OCI-LY1 (cell line): ENCODE data around the gene DNAJC15.

Experiments used
- H2AFZ ChIP-seq: fragments of 200-600 bp; sonication (generic), shearing (Covaris generic); 2 replicates; pipeline ENCODE4 v1.6.0; 2014; ENCODE audit warnings: antibody characterized with exemption, mild to moderate bottlenecking, low read length
- H3F3A ChIP-seq: fragments of 200-600 bp; sonication (generic), shearing (Covaris generic); 2 replicates; pipeline ENCODE4 v1.6.0; 2014; ENCODE audit warnings: mild to moderate bottlenecking, antibody characterized with exemption, low read length, moderate library complexity; ENCODE audit not compliant: insufficient read depth
- H3K27ac ChIP-seq: fragments of 200-600 bp; sonication (generic); 2 replicates; pipeline ENCODE4 v1.5.1; 2014; ENCODE audit warnings: low read length, mixed run types, mild to moderate bottlenecking, low read depth; ENCODE audit not compliant: poor library complexity, severe bottlenecking
- H3K27me3 ChIP-seq: fragments of 200-600 bp; sonication (generic); 2 replicates; pipeline ENCODE4 v1.6.0; 2014; ENCODE audit warnings: antibody characterized with exemption, mild to moderate bottlenecking, low read length, moderate library complexity; ENCODE audit not compliant: insufficient read depth
- H3K36me3 ChIP-seq: fragments of 200-600 bp; sonication (generic); 2 replicates; pipeline ENCODE4 v1.6.1; 2014; ENCODE audit warnings: mild to moderate bottlenecking, antibody characterized with exemption, low read length, moderate library complexity, mixed read lengths; ENCODE audit not compliant: insufficient read depth
- H3K4me1 ChIP-seq: fragments of 200-600 bp; sonication (generic); 2 replicates; pipeline ENCODE4 v1.5.1; 2014; ENCODE audit warnings: mild to moderate bottlenecking, low read length, moderate library complexity; ENCODE audit not compliant: insufficient read depth, severe bottlenecking
- H3K4me2 ChIP-seq: fragments of 200-600 bp; sonication (generic), shearing (Covaris generic); 2 replicates; pipeline ENCODE4 v1.6.1; 2014; ENCODE audit warnings: low read length
- H3K4me3 ChIP-seq: fragments of 200-600 bp; sonication (generic); 2 replicates; pipeline ENCODE4 v1.5.1; 2014; ENCODE audit warnings: low read length, low read depth, mild to moderate bottlenecking, mixed read lengths; ENCODE audit not compliant: poor library complexity, severe bottlenecking
- H3K79me2 ChIP-seq: fragments of 200-600 bp; shearing (Covaris generic); 2 replicates; pipeline ENCODE4 v1.6.1; 2016; ENCODE audit warnings: mixed run types, low read length, mixed read lengths; ENCODE audit not compliant: insufficient read depth
- H3K9ac ChIP-seq: fragments of 200-600 bp; sonication (generic), shearing (Covaris generic); 2 replicates; pipeline ENCODE4 v1.6.1; 2014; ENCODE audit warnings: mild to moderate bottlenecking, low read length, mixed read lengths
- H3K9me2 ChIP-seq: fragments of 200-600 bp; sonication (generic), shearing (Covaris generic); 2 replicates; pipeline ENCODE4 v1.6.1; 2014; ENCODE audit warnings: low read depth, mild to moderate bottlenecking, low read length, mixed read lengths
- H3K9me3 ChIP-seq: fragments of 200-600 bp; shearing (Covaris generic); 2 replicates; pipeline ENCODE4 v1.6.1; 2014; ENCODE audit warnings: low read length, mixed read lengths
- H4K20me1 ChIP-seq: fragments of 200-600 bp; sonication (generic), shearing (Covaris generic); 2 replicates; pipeline ENCODE4 v1.6.0; 2016; ENCODE audit warnings: mild to moderate bottlenecking, low read length; ENCODE audit not compliant: insufficient read depth
- EZH2 ChIP-seq: fragments of 200-600 bp; sonication (generic), shearing (Covaris generic); IDR thresholded peaks from 2 replicates; pipeline ENCODE4 v1.8.0; 2017; ENCODE audit warnings: borderline replicate concordance, mixed run types, mild to moderate bottlenecking, antibody characterized with exemption, low read length, moderate library complexity, mixed read lengths
- TF ChIP-seq, protein P1 (sequence below): fragments of 200-600 bp; sonication (generic), shearing (Covaris generic); IDR thresholded peaks from 2 replicates; pipeline ENCODE4 v1.5.1; 2017; ENCODE audit warnings: mild to moderate bottlenecking, antibody characterized with exemption, low read length, moderate library complexity, mixed read lengths

The DNAJC15 gene

DNA sequence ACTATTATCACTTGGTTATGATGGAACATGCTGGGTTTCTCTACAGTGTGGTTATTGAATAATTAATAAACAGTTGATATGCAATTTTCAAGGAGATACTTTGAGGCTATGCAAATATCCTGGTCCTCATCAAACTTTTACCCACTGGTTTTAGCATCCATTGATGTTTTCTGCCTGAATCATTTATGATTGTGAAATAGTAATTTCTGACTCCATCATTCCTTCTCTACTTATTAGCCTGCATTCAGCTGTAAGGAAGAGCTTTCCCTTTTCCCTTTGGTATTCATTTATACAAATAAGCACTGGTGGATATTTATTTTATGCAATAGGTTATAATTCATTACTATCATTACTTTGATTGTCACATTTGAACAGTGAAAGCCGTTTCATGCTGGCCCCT is 13.9 kb upstream of the DNAJC15 start:
- no peak overlapping the region for H3K4me3 ChIP-seq
- H3K9me3 ChIP-seq = no peaks in the 10 kb centered on the region
- no peaks in the 10 kb centered on the region for H3K27me3 ChIP-seq
- no peaks in the 10 kb centered on the region for H3K36me3 ChIP-seq
- H3K4me1 ChIP-seq = no peaks in the 10 kb centered on the region
- H4K20me1 ChIP-seq = no peaks in the 10 kb centered on the region
- TF ChIP-seq, protein P1, sequence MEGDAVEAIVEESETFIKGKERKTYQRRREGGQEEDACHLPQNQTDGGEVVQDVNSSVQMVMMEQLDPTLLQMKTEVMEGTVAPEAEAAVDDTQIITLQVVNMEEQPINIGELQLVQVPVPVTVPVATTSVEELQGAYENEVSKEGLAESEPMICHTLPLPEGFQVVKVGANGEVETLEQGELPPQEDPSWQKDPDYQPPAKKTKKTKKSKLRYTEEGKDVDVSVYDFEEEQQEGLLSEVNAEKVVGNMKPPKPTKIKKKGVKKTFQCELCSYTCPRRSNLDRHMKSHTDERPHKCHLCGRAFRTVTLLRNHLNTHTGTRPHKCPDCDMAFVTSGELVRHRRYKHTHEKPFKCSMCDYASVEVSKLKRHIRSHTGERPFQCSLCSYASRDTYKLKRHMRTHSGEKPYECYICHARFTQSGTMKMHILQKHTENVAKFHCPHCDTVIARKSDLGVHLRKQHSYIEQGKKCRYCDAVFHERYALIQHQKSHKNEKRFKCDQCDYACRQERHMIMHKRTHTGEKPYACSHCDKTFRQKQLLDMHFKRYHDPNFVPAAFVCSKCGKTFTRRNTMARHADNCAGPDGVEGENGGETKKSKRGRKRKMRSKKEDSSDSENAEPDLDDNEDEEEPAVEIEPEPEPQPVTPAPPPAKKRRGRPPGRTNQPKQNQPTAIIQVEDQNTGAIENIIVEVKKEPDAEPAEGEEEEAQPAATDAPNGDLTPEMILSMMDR = no peak
- no peak for TF ChIP-seq EZH2
- H3F3A ChIP-seq = no peaks in the 10 kb centered on the region
- H3K9ac ChIP-seq = no peak overlapping the region
- H3K79me2 ChIP-seq = no peaks in the 10 kb centered on the region
- no peak overlapping the region for H2AFZ ChIP-seq
- H3K27ac ChIP-seq = no peak overlapping the region
- H3K4me2 ChIP-seq = no peak overlapping the region
- H3K9me2 ChIP-seq = no peaks in the 10 kb centered on the region

DNA sequence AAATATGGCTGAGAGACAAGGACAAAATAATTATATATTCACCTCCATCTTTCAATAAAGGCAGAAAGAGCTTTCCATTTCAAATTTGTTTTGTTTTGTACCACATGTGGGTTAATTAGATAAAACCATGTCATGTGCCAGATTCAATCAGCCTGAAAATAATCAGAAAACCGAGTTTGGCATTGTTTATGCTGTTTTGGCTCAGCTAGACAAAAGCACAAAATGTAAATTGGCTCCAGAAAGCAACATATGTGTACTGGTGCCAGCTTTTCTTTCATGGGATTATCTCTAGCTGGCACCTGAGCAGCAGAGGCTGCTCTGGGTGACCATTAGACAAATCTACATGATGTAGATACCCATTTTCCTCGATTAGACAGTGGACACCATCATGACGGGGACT is 9.2 kb upstream of the DNAJC15 start:
- Histone ChIP-seq H3K9me3 (no peaks in the 10 kb centered on the region), H3K4me3 (no peak overlapping the region), H3K79me2 (no peaks in the 10 kb centered on the region), H4K20me1 (no peaks in the 10 kb centered on the region), H2AFZ (no peak overlapping the region), H3F3A (no peaks in the 10 kb centered on the region), H3K27me3 (no peaks in the 10 kb centered on the region), H3K36me3 (no peaks in the 10 kb centered on the region), H3K27ac (no peak overlapping the region), H3K4me1 (no peaks in the 10 kb centered on the region), H3K9ac (no peak overlapping the region), H3K9me2 (no peaks in the 10 kb centered on the region), H3K4me2 (no peak overlapping the region)
- no peak for TF ChIP-seq EZH2
- TF ChIP-seq, protein P1 = no peak

DNA sequence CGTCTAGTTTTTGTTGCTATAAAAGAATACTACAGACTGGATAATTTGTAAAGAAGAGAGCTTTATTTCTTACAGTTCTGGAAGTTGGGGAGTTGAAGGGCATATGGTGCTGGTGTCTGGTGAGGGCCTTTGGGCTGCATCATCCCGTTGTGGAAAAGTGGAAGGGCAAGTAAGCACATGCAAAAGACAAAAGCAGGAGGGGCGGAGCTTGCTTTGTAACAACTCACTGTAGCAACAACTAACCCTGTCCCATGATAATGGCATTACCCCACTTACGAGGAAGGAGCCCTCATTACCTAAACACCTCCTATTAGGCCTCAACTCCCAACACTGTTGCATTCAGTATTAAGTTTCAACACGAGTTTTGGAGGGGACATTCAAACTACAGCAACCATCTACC is 7.2 kb upstream of the DNAJC15 start:
- no peak overlapping the region for H3K4me3 ChIP-seq
- H3K9me2 ChIP-seq = no peaks in the 10 kb centered on the region
- H3F3A ChIP-seq = no peaks in the 10 kb centered on the region
- no peak overlapping the region for H2AFZ ChIP-seq
- no peaks in the 10 kb centered on the region for H3K4me1 ChIP-seq
- H3K9me3 ChIP-seq = no peaks in the 10 kb centered on the region
- no peaks in the 10 kb centered on the region for H3K36me3 ChIP-seq
- H4K20me1 ChIP-seq = no peaks in the 10 kb centered on the region
- H3K9ac ChIP-seq = no peak overlapping the region
- H3K4me2 ChIP-seq = no peak overlapping the region
- no peak overlapping the region for H3K27ac ChIP-seq
- no peaks in the 10 kb centered on the region for H3K27me3 ChIP-seq
- TF ChIP-seq, protein P1 = no peak
- H3K79me2 ChIP-seq = no peaks in the 10 kb centered on the region
